ENCODE results near the gene PKHD1.

The PKHD1 gene

DNA sequence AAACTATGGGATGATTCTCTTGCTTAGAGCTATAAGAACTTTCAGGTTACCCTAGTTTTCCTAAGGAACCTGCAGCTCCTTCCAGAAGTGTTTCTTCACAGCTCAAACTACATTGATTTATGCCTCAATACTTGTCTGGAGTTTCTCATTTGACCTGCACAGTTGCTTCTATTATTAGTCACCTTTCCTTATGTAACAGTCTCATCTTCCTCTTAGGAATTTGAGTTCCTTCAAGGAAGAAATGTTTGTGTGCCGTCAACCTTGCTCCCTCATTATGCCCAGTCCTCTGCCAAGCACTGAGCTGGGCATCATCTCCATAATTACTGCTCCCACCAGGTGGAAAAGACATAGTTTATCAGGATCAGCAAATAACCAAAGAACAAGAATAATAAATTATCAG is 466.4 kb downstream of the PKHD1 start:
- Histone ChIP-seq H3K36me3 (ENCODE audit: insufficient read depth, low read length) (no peaks in the 10 kb centered on the region), H3K9me3 (ENCODE audit: low read length) (no peaks in the 10 kb centered on the region), H2AFZ (ENCODE audit: low read length) (no peak overlapping the region), H3K4me2 (ENCODE audit: low read length) (no peak overlapping the region), H3K4me1 (ENCODE audit: insufficient read depth, low read length, severe bottlenecking) (no peaks in the 10 kb centered on the region), H3K27me3 (ENCODE audit: insufficient read depth, low read length) (no peaks in the 10 kb centered on the region), H3K9me2 (ENCODE audit: low read depth, low read length) (no peaks in the 10 kb centered on the region), H4K20me1 (ENCODE audit: insufficient read depth, low read length) (no peaks in the 10 kb centered on the region), H3K79me2 (ENCODE audit: insufficient read depth, low read length) (no peaks in the 10 kb centered on the region), H3K4me3 (ENCODE audit: low read depth, low read length, poor library complexity, severe bottlenecking) (no peak overlapping the region), H3F3A (ENCODE audit: insufficient read depth, low read length) (no peaks in the 10 kb centered on the region), H3K27ac (ENCODE audit: low read depth, low read length, poor library complexity, severe bottlenecking) (no peak overlapping the region), H3K9ac (ENCODE audit: low read length) (no peak overlapping the region)
- TF ChIP-seq, protein P1, sequence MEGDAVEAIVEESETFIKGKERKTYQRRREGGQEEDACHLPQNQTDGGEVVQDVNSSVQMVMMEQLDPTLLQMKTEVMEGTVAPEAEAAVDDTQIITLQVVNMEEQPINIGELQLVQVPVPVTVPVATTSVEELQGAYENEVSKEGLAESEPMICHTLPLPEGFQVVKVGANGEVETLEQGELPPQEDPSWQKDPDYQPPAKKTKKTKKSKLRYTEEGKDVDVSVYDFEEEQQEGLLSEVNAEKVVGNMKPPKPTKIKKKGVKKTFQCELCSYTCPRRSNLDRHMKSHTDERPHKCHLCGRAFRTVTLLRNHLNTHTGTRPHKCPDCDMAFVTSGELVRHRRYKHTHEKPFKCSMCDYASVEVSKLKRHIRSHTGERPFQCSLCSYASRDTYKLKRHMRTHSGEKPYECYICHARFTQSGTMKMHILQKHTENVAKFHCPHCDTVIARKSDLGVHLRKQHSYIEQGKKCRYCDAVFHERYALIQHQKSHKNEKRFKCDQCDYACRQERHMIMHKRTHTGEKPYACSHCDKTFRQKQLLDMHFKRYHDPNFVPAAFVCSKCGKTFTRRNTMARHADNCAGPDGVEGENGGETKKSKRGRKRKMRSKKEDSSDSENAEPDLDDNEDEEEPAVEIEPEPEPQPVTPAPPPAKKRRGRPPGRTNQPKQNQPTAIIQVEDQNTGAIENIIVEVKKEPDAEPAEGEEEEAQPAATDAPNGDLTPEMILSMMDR (IDR thresholded peaks at IDR 0.05; ENCODE audit: low read length) = no peak
- no peak for TF ChIP-seq EZH2 (IDR thresholded peaks at IDR 0.05; ENCODE audit: borderline replicate concordance, low read length)

DNA sequence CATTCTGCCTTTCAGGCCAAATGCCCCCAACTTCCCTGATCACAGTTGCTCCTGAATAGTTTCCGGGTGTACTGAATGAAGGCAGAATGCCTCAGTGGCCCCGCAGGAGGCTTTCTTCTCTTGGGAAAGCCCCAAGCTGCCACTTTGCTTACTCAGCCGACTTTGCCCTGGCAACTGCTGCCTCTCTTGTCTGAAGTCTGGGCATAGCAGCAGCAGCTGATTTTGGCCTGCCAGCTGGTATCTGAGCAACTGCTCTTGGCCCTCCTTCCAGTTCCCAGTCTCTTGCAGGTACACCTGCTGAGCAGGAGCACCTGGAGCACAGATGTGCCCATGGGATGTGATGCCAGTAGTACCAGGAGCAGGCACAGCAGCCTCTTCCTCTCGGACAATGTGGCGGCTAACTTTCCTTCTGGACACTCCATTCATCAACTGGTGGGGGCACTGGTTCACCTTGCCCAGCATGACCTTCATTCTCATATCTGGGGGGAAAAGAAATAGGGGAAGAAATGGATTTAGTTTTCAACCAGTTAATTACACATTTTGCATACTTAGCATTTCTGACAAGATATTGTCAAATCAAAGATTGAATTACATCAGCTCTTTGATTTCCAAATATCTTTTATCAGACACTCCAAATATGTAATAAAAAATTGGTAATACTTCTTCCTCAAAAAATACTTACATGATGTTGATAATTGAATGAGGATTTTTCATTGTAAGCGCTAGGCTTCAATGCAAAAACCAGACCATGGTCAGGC is 468.2 kb downstream of the PKHD1 start:
- H3K4me2 ChIP-seq (ENCODE audit: low read length) = no peak overlapping the region

DNA sequence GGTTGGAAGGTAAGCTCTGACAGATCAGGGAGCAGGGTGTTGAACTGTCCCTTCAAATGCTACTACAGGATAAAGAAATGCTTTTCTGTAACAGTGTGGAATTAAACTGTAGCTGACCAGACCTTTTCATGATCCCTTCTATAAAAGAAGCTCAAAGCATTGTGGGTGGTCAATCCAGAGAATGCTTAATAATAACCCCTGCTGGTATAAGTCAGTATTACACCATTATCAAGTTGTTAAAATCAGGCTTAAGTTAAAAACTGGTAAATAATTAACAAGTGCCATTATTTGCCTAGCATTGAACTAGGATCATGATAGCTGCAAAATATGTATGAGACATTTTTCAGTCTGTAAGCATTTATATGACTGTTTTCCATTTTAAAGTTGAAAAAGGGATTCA is 468.9 kb downstream of the PKHD1 start:
- no peaks in the 10 kb centered on the region for H3K9me2 ChIP-seq (ENCODE audit: low read depth, low read length)
- TF ChIP-seq, protein P1 (IDR thresholded peaks at IDR 0.05; ENCODE audit: low read length) = peak; percentile 44; the same call in 1 of the 2 replicates
- no peak for TF ChIP-seq EZH2 (IDR thresholded peaks at IDR 0.05; ENCODE audit: borderline replicate concordance, low read length)
- H2AFZ ChIP-seq (ENCODE audit: low read length) = no peak overlapping the region
- H3K4me1 ChIP-seq (ENCODE audit: insufficient read depth, low read length, severe bottlenecking) = no peaks in the 10 kb centered on the region
- H3K27ac ChIP-seq (ENCODE audit: low read depth, low read length, poor library complexity, severe bottlenecking) = no peak overlapping the region
- H3K9ac ChIP-seq (ENCODE audit: low read length) = no peak overlapping the region
- H3K27me3 ChIP-seq (ENCODE audit: insufficient read depth, low read length) = no peaks in the 10 kb centered on the region
- no peaks in the 10 kb centered on the region for H3F3A ChIP-seq (ENCODE audit: insufficient read depth, low read length)
- no peaks in the 10 kb centered on the region for H4K20me1 ChIP-seq (ENCODE audit: insufficient read depth, low read length)
- no peak overlapping the region for H3K4me3 ChIP-seq (ENCODE audit: low read depth, low read length, poor library complexity, severe bottlenecking)
- no peaks in the 10 kb centered on the region for H3K9me3 ChIP-seq (ENCODE audit: low read length)
- H3K36me3 ChIP-seq (ENCODE audit: insufficient read depth, low read length) = no peaks in the 10 kb centered on the region
- no peaks in the 10 kb centered on the region for H3K79me2 ChIP-seq (ENCODE audit: insufficient read depth, low read length)
- no peak overlapping the region for H3K4me2 ChIP-seq (ENCODE audit: low read length)

More for the DNA sequence above, 468.2 kb downstream of the PKHD1 start:
- H3K9ac ChIP-seq (ENCODE audit: low read length) = no peak overlapping the region
- no peaks in the 10 kb centered on the region for H3K79me2 ChIP-seq (ENCODE audit: insufficient read depth, low read length)
- H3K4me3 ChIP-seq (ENCODE audit: low read depth, low read length, poor library complexity, severe bottlenecking) = no peak overlapping the region
- no peaks in the 10 kb centered on the region for H3K36me3 ChIP-seq (ENCODE audit: insufficient read depth, low read length)
- H2AFZ ChIP-seq (ENCODE audit: low read length) = no peak overlapping the region
- no peaks in the 10 kb centered on the region for H3K4me1 ChIP-seq (ENCODE audit: insufficient read depth, low read length, severe bottlenecking)
- H4K20me1 ChIP-seq (ENCODE audit: insufficient read depth, low read length) = no peaks in the 10 kb centered on the region
- no peaks in the 10 kb centered on the region for H3K9me2 ChIP-seq (ENCODE audit: low read depth, low read length)
- no peaks in the 10 kb centered on the region for H3K9me3 ChIP-seq (ENCODE audit: low read length)
- no peaks in the 10 kb centered on the region for H3K27me3 ChIP-seq (ENCODE audit: insufficient read depth, low read length)
- H3K27ac ChIP-seq (ENCODE audit: low read depth, low read length, poor library complexity, severe bottlenecking) = no peak overlapping the region
- no peak for TF ChIP-seq EZH2 (IDR thresholded peaks at IDR 0.05; ENCODE audit: borderline replicate concordance, low read length)
- TF ChIP-seq, protein P1 (IDR thresholded peaks at IDR 0.05; ENCODE audit: low read length) = no peak
- no peaks in the 10 kb centered on the region for H3F3A ChIP-seq (ENCODE audit: insufficient read depth, low read length)

Measured in OCI-LY1 (cell line).